ENCODE measurements around the gene KCNMA1.

GRCh38 chr10:77207182-77207827 is 430.3 kb downstream of the KCNMA1 start:
- TF ChIP-seq, protein P1, sequence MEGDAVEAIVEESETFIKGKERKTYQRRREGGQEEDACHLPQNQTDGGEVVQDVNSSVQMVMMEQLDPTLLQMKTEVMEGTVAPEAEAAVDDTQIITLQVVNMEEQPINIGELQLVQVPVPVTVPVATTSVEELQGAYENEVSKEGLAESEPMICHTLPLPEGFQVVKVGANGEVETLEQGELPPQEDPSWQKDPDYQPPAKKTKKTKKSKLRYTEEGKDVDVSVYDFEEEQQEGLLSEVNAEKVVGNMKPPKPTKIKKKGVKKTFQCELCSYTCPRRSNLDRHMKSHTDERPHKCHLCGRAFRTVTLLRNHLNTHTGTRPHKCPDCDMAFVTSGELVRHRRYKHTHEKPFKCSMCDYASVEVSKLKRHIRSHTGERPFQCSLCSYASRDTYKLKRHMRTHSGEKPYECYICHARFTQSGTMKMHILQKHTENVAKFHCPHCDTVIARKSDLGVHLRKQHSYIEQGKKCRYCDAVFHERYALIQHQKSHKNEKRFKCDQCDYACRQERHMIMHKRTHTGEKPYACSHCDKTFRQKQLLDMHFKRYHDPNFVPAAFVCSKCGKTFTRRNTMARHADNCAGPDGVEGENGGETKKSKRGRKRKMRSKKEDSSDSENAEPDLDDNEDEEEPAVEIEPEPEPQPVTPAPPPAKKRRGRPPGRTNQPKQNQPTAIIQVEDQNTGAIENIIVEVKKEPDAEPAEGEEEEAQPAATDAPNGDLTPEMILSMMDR (IDR thresholded peaks at IDR 0.05), result no peak
- TF ChIP-seq POLR2A (IDR thresholded peaks at IDR 0.05) (no peak), POLR2AphosphoS5 (IDR thresholded peaks at IDR 0.05) (no peak)
